HG03457 (cell line): Measurements from ENCODE around the gene TCTN2.

ENCODE experiments used
- ATAC-seq: cut with Tn5 transposase; IDR thresholded peaks from one replicate; pipeline ENCODE4 v1.9.1; 2021; ENCODE audit warnings: moderate number of reproducible peaks; ENCODE audit not compliant: unreplicated experiment

The TCTN2 gene

GRCh38 chr12:123733229-123733628 lies 62.3 kb downstream of the TCTN2 start:
- ATAC-seq: no peak

GRCh38 chr12:123734268-123734667 lies 63.4 kb downstream of the TCTN2 start:
- ATAC-seq: no peak

GRCh38 chr12:123741937-123742572 lies 71.1 kb downstream of the TCTN2 start:
- ATAC-seq: no peak

GRCh38 chr12:123743002-123743401 lies 72.1 kb downstream of the TCTN2 start:
- ATAC-seq: no peak

GRCh38 chr12:123744836-123745235 lies 73.9 kb downstream of the TCTN2 start:
- no peak for ATAC-seq

- ATAC-seq: no peak
Observed at GRCh38 chr12:123747309-123747708, 76.4 kb downstream of the TCTN2 start.

- ATAC-seq: no peak
Observed at GRCh38 chr12:123748161-123748560, 77.2 kb downstream of the TCTN2 start.

GRCh38 chr12:123748661-123749060 lies 77.7 kb downstream of the TCTN2 start:
- ATAC-seq: no peak

GRCh38 chr12:123749355-123749754 lies 78.4 kb downstream of the TCTN2 start:
- no peak for ATAC-seq

GRCh38 chr12:123750159-123750656 lies 79.3 kb downstream of the TCTN2 start:
- ATAC-seq: no peak

- ATAC-seq: no peak
Observed at GRCh38 chr12:123752046-123752445, 81.1 kb downstream of the TCTN2 start.

- ATAC-seq: no peak
Observed at GRCh38 chr12:123754041-123754772, 83.3 kb downstream of the TCTN2 start.

GRCh38 chr12:123757561-123757960 lies 86.6 kb downstream of the TCTN2 start:
- ATAC-seq: no peak
